GM18498 (cell line): ENCODE measurements around the gene RFX8.
"Not testable (repeated sequence)": the region's sequence is repeated elsewhere in the genome, so short reads cannot be mapped to it uniquely, and the experiment has no call there.

Source experiments
- ATAC-seq: cut with Tn5 transposase; IDR thresholded peaks from one replicate; pipeline ENCODE4 v1.9.1; 2021; ENCODE audit warnings: mild to moderate bottlenecking, moderate library complexity; ENCODE audit not compliant: unreplicated experiment

The RFX8 gene

GRCh38 chr2:101354420-101355311 lies 120.2 kb downstream of the RFX8 start:
- no peak for ATAC-seq

- not testable (repeated sequence) for ATAC-seq
These were observed 122.3 kb downstream of the RFX8 start for GRCh38 chr2:101352631-101353030.

GRCh38 chr2:101351207-101351606 lies 123.7 kb downstream of the RFX8 start:
- ATAC-seq = no peak

- no peak for ATAC-seq
These were observed 124.8 kb downstream of the RFX8 start for GRCh38 chr2:101349893-101350662.

- ATAC-seq = no peak
These were observed 126.0 kb downstream of the RFX8 start for GRCh38 chr2:101348883-101349282.
